HG02885 (cell line): Measurements from ENCODE around the gene ARID3C.

Source experiments
- ATAC-seq: cut with Tn5 transposase; IDR thresholded peaks from one replicate; pipeline ENCODE4 v1.9.1; 2021; ENCODE audit warnings: mild to moderate bottlenecking; ENCODE audit not compliant: unreplicated experiment, poor library complexity

ARID3C gene

DNA sequence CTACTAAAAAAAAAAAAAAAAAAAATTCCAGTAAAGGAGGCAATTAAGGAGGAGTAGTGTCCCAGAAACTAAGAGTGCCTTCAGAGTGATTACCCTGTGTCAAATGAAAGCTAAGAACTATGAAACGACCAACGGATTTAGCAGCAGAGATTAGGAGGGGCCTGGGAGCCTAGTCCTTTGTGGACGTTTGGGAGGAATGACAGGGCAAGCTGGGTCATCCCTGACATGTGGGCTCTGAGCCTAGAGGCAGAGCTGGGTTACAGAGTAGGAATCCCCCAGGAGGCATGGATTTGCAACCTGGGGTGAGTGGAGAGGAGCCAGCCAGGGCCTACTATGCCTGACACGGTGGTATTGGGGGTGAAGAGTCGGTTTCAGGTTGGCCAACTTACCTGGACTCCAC is 4.3 kb upstream of the ARID3C start:
- no peak for ATAC-seq

DNA sequence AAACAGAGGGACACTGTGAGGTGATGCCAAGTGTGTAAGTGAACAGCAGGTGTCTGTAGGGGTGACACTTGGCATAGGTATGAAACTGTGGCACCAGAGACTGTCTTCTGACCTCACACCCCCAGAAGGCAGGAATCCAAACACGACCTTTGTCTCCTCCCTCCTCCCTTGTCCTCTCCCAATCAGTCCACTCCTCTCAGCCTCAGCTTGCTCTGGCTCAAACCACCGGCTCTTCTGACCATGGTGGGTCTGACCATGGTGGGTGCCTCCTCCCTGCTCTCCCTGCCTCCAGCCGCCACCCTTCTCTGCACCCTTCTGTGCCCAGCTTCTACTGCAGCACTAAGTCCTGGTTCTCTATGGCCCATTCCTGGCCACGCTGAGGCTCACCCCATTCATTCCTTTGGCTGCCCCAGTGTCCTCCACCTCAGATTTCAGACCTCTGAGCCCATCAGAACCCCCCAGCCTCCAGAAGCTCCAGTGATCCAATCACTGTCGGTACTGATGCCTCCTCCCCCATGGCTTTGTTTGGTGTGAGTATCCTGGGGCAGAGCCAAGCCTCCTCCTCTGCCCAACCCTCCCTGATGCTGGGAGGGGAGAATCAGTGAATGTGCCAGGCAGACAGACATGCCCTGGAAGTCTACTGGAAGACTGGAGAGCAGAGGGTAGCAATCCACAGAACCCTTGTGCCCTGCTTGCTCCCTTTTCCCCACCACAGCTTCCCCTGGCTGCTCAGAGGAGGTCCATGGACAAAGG is 1.7 kb upstream of the ARID3C start:
- ATAC-seq: no peak

DNA sequence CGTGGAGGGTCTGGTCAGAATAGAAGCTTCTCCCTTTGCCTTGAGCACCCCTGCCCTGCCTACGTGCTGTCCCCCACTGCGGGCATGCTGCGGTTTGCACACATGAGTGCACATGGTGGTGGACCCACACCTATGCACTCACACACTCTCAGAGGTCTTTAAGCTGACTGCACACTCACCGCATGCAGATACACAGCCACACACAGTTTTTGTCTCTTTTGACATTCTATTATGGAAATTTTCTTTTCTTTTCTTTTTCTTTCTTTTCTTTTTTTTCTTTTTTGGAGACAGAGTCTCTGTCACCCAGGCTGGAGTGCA is 584 bp upstream of the ARID3C start:
- no peak for ATAC-seq

DNA sequence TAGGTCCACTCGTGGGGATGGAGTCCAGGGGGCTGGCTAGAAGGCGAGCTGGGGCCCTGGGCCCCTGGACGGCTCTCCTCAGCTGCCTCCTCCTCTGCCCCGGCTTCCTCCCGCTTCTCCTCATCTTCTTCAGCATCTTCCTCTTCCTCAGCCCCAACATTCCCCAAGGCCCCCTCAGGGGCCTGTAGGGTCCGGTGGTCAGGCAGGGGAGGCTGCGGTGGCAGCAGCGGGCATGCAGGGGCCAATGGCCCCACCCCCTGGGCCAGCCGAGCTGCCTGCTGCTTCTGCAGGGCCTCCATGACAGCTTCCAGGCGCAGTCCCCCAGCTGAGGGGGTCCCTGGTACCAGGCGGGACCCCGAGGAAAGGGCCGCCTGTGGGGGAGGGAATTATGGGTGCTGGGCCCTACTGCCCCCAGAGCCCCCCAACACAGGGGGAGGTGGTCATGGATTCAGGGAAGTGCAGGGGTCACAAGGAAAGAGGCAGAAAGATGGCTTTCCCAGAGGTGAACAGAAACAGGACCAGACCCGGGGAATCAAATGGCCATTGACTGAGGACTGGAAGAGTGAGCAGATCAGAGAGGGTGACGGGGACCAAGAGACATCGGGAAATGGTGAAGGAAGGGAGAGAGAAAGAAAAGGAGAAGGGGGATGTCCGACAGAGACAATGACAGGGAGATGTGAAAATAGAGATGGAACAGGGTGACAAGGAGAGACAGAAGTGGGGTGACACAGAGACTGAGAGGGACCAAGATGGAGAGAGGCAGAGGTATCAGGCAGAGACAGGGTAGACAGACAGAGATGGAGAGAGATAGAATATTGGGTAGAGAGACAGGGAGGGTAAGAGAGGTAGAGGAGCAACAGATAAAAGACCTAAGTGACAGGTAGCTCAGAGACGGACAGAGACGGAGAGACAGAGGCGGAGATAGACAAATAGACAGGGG is 880 bp downstream of the ARID3C start:
- ATAC-seq: no peak

GRCh38 chr9:34625186-34625486 is 3.7 kb downstream of the ARID3C start:
- no peak for ATAC-seq

DNA sequence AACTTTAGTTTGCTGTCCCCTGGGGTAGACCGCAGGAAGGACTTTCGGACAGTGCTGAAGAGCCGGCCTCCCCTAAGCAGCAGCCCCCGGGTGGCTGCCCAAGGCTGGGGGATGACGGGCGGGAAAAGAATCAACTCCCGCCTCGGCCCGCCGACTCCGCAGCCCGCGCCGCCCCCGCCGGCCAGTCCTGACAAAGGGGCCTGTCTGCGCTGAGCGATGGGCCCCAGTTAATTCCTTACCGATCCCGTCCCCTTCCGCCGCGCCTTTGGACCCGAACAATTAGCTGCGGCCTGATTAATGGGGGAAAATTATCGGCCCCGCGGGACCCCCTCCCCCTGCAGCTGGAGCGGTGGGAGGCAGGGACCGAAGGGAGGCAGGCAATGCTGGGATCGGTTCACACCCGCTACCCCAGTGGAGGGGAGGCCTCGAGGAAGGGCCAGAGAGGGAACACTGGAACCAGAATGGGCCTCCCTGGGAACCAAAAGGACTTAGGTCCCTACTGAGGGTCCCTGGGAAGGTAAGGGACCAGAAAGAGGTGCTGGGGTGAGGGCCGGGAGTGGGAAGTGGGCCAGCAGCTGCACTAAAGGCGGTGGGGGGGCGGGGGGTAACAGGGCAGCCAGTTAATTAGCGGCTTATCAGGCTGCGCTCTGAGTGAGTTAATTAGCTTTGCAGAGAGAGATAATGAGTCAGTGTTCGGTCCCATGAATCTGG is 4.2 kb downstream of the ARID3C start:
- ATAC-seq: no peak

DNA sequence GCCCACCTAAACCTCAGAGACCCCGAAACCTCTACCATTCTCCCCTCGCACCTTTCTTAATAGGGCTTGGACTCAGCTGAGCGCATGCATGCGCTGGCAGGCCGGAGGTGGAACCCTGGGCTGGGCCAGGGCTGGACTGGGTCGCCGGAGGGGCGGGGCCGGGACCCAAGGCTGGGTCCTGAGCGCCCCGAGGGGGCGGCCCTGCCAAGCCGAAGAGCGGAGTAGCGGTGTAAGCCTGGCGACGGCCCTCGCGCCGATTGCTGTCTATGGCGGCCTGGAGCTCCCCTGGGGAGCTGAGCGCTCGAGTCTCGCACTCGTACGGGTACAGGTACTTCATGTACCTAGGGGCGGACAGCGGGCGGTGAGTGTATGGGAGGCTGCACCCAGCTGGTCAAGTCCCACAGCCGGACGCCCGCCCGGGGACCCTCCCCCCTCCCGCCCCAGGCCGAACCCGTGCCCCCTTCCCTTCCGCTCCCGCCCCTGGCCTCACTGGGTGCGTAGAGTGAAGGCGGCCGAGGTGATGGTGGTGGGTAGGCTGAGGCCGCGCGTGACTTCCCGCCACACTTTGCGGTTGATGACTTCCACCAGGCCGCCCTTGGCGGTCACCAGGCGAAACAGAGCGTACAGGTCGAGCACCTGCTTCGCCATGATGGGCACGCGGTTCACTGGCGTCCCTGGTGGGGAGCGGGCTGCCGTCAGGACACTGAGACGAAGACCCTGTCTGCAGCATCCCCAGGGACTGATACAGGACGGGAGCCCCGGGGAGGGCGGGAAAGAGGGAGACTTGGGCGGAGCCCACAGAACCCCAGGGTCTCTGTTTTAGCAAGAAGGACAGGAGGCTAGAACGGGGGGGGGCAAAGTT is 5.3 kb downstream of the ARID3C start:
- no peak for ATAC-seq

DNA sequence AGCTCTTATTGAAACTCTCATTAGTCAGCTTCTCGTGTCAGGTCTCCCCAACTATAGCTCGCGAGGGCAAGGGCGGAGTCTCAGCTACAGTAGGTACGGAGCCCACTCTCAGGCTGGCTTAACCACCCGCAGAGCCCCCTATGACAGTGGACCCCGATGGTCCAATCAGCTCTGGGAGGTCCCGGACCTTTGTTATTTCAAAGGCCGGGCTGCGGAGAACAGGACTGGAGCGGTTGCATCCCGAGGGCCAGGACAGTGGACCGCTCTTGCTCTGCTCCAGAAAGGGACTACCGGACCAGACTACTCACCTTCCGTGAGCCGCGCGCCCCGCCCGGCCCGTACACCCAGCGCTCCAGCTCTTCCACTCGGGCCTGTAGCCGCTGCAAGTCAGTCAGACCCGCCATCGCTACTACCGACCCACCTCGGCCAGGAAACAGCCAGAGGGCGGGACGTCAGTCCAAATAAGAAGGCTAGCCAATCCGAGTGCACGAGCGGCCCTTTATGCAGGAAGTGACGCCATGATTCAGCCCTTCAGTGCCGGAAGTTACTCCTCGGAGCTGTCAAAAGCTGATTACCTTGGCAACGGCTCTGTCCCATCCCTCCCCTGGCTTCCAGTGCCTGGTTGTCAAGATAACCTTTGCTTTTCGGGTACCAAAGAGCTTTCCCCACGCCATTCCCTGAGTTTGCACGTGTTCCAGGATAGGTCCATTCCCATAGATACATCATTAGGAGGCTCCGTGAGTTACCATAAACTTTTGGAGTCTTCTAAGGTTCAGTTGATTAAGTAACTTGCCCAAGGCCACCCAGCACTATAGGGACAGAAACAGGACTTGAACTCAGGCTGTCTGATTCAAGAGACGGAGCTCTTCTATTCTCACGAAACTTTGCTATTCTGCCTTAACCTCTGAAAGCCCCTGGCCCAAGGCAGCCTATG is 8.5 kb downstream of the ARID3C start, which contains the start of gene DCTN3:
DCTN3 (minus strand) TSS at position 435 of the 934 bp plus-strand sequence; CDS start at position 404, 31 bp downstream.
- peak; percentile 99 for ATAC-seq

DNA sequence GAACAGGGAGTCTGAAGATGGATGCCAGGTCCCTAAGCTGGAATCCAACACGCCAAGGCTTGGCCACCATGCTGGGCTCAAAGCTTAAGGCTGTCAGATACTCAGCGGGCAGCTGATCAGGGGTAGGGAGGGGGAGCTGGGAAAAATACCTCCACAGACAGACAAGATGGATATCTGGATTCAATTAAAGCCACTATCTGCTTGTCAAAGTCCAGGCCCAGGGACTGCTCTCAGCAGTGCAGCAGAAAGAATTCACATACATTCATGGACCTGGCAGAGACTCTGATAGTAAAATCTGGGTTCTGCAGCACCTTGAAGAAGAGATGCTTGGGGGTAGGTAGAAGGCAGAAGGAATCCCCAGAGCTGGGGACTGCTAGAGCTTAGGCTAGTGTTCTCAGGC is 13.7 kb downstream of the ARID3C start:
- no peak for ATAC-seq

DNA sequence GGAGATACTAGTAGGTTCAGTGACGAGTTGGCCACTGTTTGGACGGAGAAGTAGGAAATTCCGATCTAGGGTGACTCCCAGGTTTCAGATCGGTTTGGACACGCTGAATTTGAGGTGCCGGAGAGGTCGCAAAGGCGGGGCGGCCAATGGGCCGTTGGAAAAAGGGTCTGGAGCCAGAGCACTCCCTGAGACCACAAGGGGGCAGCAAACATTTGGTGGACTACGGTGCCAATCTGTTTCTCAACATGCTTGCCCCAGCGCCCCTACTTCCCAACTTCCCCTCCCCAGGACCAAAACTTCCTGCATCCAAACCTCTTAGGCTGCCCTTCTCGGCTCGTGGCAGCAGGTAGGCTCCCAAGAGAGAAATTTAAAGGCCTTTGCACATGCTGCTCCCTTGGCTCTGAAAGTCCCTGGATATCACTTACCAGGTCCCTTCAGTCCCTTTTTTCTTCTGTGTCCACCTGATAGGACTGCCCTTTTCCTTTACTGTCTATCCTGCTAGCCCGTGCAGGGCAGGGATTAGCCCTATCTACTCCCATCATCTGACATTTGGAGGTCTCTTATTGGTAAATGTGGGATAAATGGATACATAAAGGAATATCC is 16.0 kb downstream of the ARID3C start:
- no peak for ATAC-seq

- peak; percentile 94 for ATAC-seq
Observed at GRCh38 chr9:34611811-34612787, 16.8 kb downstream of the ARID3C start, which contains the start of gene RPP25L. RPP25L (minus strand) TSS chr9:34612097; CDS start chr9:34611296, 801 bp downstream.

GRCh38 chr9:34611251-34611810 is 17.5 kb downstream of the ARID3C start:
- peak; percentile 23 for ATAC-seq

DNA sequence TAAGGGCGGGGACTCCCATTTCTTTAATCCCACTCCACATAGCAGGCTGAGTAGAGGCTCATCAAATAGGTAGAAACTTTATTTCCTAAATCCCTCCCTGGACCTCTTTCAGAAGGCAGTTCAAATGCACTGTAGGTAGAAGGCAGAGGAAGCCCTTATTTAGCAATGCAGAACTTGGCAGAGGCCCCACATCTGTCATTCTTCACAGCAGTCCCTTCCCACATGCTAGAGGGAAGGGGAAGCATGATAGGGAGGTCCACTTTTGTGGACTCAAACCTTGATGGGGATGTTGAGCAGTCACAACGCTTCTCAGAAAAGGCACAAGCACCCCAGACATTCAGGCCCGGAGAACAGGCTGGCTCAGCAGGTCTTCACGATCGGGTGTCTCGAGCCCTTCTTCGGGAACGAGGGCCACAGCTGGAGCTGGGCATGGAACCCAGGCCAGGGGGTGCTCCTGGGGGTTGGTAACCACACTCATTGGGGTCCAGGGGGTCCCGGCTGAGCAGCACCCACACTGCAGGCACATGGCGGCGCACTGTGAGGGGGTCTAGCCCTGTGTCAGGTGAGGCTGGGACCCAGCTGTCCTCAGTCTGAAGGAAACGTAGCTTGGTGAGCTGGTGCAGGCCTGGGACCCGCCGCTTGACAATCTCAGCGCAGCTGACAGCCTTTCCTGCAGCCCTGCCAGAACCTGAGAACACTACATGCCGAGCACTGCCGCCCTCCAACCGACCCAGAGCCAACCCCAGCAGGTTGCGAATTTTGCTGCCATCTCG is 18.2 kb downstream of the ARID3C start:
- no peak for ATAC-seq

DNA sequence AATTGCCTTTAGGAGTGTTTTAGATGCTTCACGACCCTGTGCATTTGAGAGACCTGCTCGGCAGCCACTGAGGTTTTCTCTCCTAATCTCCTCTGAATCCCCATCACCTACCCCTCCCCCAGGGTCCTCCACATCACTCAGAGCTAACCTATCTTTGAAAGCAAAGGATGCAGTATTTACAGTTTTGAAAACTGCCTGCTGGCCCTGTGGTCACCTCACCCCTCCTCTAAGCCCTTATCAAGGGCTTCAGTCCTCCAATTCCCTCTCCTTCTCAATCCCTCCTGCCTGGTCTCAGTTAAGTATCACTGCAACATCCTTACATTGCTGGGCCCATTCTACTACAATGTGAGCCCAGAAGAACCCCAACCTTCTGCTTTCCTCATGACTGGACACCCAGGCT is 21.5 kb downstream of the ARID3C start:
- no peak for ATAC-seq

DNA sequence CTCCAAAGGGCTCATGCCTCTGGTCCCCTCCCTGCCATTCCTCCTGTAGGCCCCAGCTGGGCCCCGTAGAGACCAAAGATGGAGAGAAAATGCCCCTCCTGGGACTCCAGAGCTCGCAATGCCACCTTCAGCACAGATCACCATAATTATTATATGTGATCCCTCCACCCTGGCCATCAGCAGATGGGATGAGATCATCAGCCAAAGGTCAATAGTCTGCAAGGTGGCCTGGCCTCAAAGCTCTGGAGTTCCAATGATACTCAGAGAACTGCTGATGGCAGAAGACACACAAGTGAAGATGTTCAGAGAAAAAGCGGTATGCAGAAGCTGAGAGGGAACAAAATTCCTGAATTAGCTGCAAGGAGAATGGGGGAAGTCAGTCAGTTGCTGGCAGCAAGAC is 22.0 kb downstream of the ARID3C start:
- no peak for ATAC-seq

GRCh38 chr9:34606190-34606589 is 22.7 kb downstream of the ARID3C start:
- ATAC-seq: no peak
